HCT116 (cell line): ENCODE data around the gene OR2J1. TPM values are rescaled to one million over a fixed set of nuclear protein-coding genes. Genes with fewer than 3 reads are reported as not detected.

ENCODE experiments used
- ATAC-seq: fragments of 200-7000 bp; cut with Tn5 transposase; 2 replicates; pipeline ENCODE4 v1.9.1; 2020; ENCODE audit warnings: mild to moderate bottlenecking, moderate library complexity
- BruUV-seq: library from RNA; stranded (reverse); fragments of 400-500 nt; replicated peaks from 2 replicates; lab custom pipeline; 2021; lab: Mats Ljungman, UMichigan
- CTCF ChIA-PET: fragments of 300-600 bp; sonication (Branson Sonifier 250); formaldehyde crosslinking; loops from one replicate; lab custom pipeline; 2021; ENCODE audit warnings: antibody characterized with exemption; lab: Charles Lee
- POLR2A ChIA-PET: fragments of 300-600, 350-600 bp; sonication (Branson Sonifier 250); formaldehyde crosslinking; loops from one replicate; lab custom pipeline; 2021; ENCODE audit warnings: antibody characterized with exemption; lab: Charles Lee
- RAD21 ChIA-PET, 2 experiments: fragments of 300-600 bp; sonication (Branson Sonifier 250); formaldehyde crosslinking; loops; one replicate each; lab custom pipeline; 2023; ENCODE audit warnings: low total read pairs in 2 of 2; ENCODE audit not compliant: uncharacterized antibody in 2 of 2, unreplicated experiment in 2 of 2, low non-redundant PET in 1 of 2; lab: Charles Lee
- DNase-seq: peaks from one replicate; pipeline ENCODE4 v3.0.0-alpha.2; 2010; ENCODE audit warnings: low read depth, low spot score
- H2AFZ ChIP-seq: fragments of 200-600 bp; shearing (Covaris generic), sonication (generic); 2 replicates; pipeline ENCODE4 v1.6.1; 2017; ENCODE audit warnings: low read depth, mixed run types, mixed read lengths, antibody characterized with exemption, low read length; ENCODE audit not compliant: poor library complexity, severe bottlenecking
- H3K27ac ChIP-seq: 2 replicates; pipeline ENCODE4 v1.5.1; 2012; ENCODE audit warnings: low read depth, low read length
- H3K27me3 ChIP-seq: fragments of 200-600 bp; sonication (generic); 2 replicates; pipeline ENCODE4 v1.6.1; 2016; ENCODE audit warnings: mixed run types, low read length, mixed read lengths; ENCODE audit not compliant: insufficient read depth
- H3K36me3 ChIP-seq, 2 experiments: fragments of 200-500 bp in 1 of 2; fragments of 200-600 bp in 1 of 2; sonication (Bioruptor generic) in 1 of 2; sonication (generic) in 1 of 2; 2 replicates each; pipeline versions ENCODE4 v1.5.1 to v1.6.1; 2014 to 2016; ENCODE audit warnings: low read length in 2 of 2, inconsistent platforms in 1 of 2, mixed read lengths in 1 of 2, mixed run types in 1 of 2; ENCODE audit not compliant: insufficient read depth in 2 of 2, control insufficient read depth in 1 of 2
- H3K4me1 ChIP-seq, 2 experiments: fragments of 200-600 bp in 1 of 2; sonication (generic) in 1 of 2; 2 replicates each; pipeline versions ENCODE4 v1.5.1 to v1.6.1; 2012 to 2017; ENCODE audit warnings: low read length in 2 of 2, inconsistent platforms in 1 of 2, mild to moderate bottlenecking in 1 of 2, mixed read lengths in 1 of 2, mixed run types in 1 of 2, moderate library complexity in 1 of 2; ENCODE audit not compliant: insufficient read depth in 2 of 2, control insufficient read depth in 1 of 2
- H3K4me2 ChIP-seq: fragments of 200-600 bp; sonication (generic); 2 replicates; pipeline ENCODE4 v1.6.1; 2017; ENCODE audit warnings: mixed run types, low read length, mixed read lengths
- H3K4me3 ChIP-seq, 2 experiments: fragments of 200-600 bp in 1 of 2; sonication (generic) in 1 of 2; replicated peaks in 1 of 2; 2 replicates each; pipeline ENCODE4 v1.5.1; 2011 to 2016; ENCODE audit warnings: low read length in 2 of 2, control low read depth in 1 of 2, low read depth in 1 of 2, mild to moderate bottlenecking in 1 of 2, mixed read lengths in 1 of 2, mixed run types in 1 of 2
- H3K79me2 ChIP-seq: fragments of 200-600 bp; sonication (generic); 2 replicates; pipeline ENCODE4 v1.6.1; 2017; ENCODE audit warnings: mild to moderate bottlenecking, mixed run types, low read length, moderate library complexity, mixed read lengths; ENCODE audit not compliant: insufficient read depth
- H3K9ac ChIP-seq: fragments of 200-600 bp; sonication (generic); 2 replicates; pipeline ENCODE4 v1.6.1; 2016; ENCODE audit warnings: low read length, mixed read lengths
- H3K9me2 ChIP-seq: fragments of 200-600 bp; sonication (generic), shearing (Covaris generic); 2 replicates; pipeline ENCODE4 v1.6.1; 2017; ENCODE audit warnings: mixed run types, mild to moderate bottlenecking, moderate library complexity; ENCODE audit not compliant: insufficient read depth
- H3K9me3 ChIP-seq, 2 experiments: fragments of 200-500 bp in 1 of 2; fragments of 200-600 bp in 1 of 2; sonication (Bioruptor generic) in 1 of 2; sonication (generic) in 1 of 2; 2 replicates each; pipeline ENCODE4 v1.6.1; 2014 to 2017; ENCODE audit warnings: low read length in 2 of 2, mixed read lengths in 2 of 2, inconsistent platforms in 1 of 2, low read depth in 1 of 2, mild to moderate bottlenecking in 1 of 2, mixed run types in 1 of 2, moderate library complexity in 1 of 2; ENCODE audit not compliant: control insufficient read depth in 1 of 2, insufficient read depth in 1 of 2
- H4K20me1 ChIP-seq: fragments of 200-600 bp; sonication (generic), shearing (Covaris generic); 2 replicates; pipeline ENCODE4 v1.6.1; 2017; ENCODE audit warnings: mixed run types, mild to moderate bottlenecking, moderate library complexity; ENCODE audit not compliant: insufficient read depth
- ATF3 ChIP-seq: IDR thresholded peaks from 2 replicates; pipeline ENCODE4 v1.6.1; 2012
- CEBPB ChIP-seq: IDR thresholded peaks from 2 replicates; pipeline ENCODE4 v1.6.1; 2012; ENCODE audit warnings: low read depth
- EGR1 ChIP-seq: IDR thresholded peaks from 2 replicates; pipeline ENCODE4 v1.6.1; 2012; ENCODE audit warnings: low read depth
- ELF1 ChIP-seq: IDR thresholded peaks from 2 replicates; pipeline ENCODE4 v1.6.1; 2012; ENCODE audit warnings: low read depth, borderline replicate concordance
- MAX ChIP-seq: IDR thresholded peaks from 2 replicates; pipeline ENCODE4 v1.6.1; 2012
- POLR2A ChIP-seq: IDR thresholded peaks from 2 replicates; pipeline ENCODE4 v1.7.0; 2011; ENCODE audit warnings: borderline replicate concordance; ENCODE audit not compliant: insufficient read depth, insufficient read length; ENCODE audit errors: extremely low read depth
- RAD21 ChIP-seq: IDR thresholded peaks from 2 replicates; pipeline ENCODE4 v1.6.1; 2012; ENCODE audit warnings: low read depth, mild to moderate bottlenecking
- SIN3A ChIP-seq: IDR thresholded peaks from 2 replicates; pipeline ENCODE4 v1.6.1; 2012; ENCODE audit warnings: low read depth
- SP1 ChIP-seq: IDR thresholded peaks from 2 replicates; pipeline ENCODE4 v1.6.1; 2012; ENCODE audit warnings: low read depth
- TCF7L2 ChIP-seq: IDR thresholded peaks from 2 replicates; pipeline ENCODE4 v1.7.0; 2011; ENCODE audit warnings: borderline replicate concordance, inconsistent platforms; ENCODE audit not compliant: insufficient read depth, insufficient read length; ENCODE audit errors: extremely low read depth
- YY1 ChIP-seq: IDR thresholded peaks from 2 replicates; pipeline ENCODE4 v1.6.1; 2011; ENCODE audit warnings: low read length, low read depth, moderate library complexity, mild to moderate bottlenecking; ENCODE audit not compliant: insufficient replicate concordance; ENCODE audit errors: extremely low read depth
- ZFX ChIP-seq: fragments of 450-650 bp; IDR thresholded peaks from 2 replicates; pipeline ENCODE4 v1.6.1; 2017
- ZNF274 ChIP-seq: fragments of 200-500 bp; sonication (Bioruptor generic); IDR thresholded peaks from 2 replicates; pipeline ENCODE4 v1.6.1; 2014; ENCODE audit warnings: mild to moderate bottlenecking, low read depth, low read length, inconsistent platforms
- intact Hi-C: fragments of 100-400 bp; cut with micrococcal nuclease; formaldehyde crosslinking; loops from 2 replicates; pipeline ENCODE4 v1.10.0; 2022
- total RNA-seq: library from RNA; stranded (reverse); gene quantifications from one replicate; pipeline ENCODE4 v1.2.1, GENCODE V29; 2021; ENCODE audit not compliant: unreplicated experiment
- TF ChIP-seq, protein P1 (sequence below): IDR thresholded peaks from 2 replicates; pipeline ENCODE4 v1.6.1; 2012; ENCODE audit warnings: low read depth

The OR2J1 gene
- total RNA-seq, 1 experiment from 2014 or later = not detected

- Histone ChIP-seq H3K4me1 (no peaks in the 10 kb centered on the region), H3K4me2 (no peak overlapping the region), H3K27me3 (peaks cover 4% of the 10 kb centered on the region; the same call in 1 of the 2 replicates), H3K9me2 (peaks cover 3% of the 10 kb centered on the region; the same call in 1 of the 2 replicates), H3K9me3 (no peaks in the 10 kb centered on the region), H2AFZ (no peak overlapping the region), H3K4me3 (no peak overlapping the region), H3K79me2 (no peaks in the 10 kb centered on the region), H4K20me1 (no peaks in the 10 kb centered on the region), H3K9ac (no peak overlapping the region), H3K27ac (no peak overlapping the region), H3K36me3 (no peaks in the 10 kb centered on the region)
- ChIA-PET CTCF (no interaction called here), POLR2A (no interaction called here), RAD21 (no interaction called here)
- ATAC-seq (no peak), DNase-seq (no peak)
- TF ChIP-seq EGR1 (no peak), TCF7L2 (no peak), ATF3 (no peak), RAD21 (no peak), ZFX (no peak), SP1 (no peak), YY1 (no peak), ELF1 (no peak), ZNF274 (no peak), MAX (no peak), POLR2A (no peak), CEBPB (no peak), SIN3A (no peak)
- TF ChIP-seq, protein P1, sequence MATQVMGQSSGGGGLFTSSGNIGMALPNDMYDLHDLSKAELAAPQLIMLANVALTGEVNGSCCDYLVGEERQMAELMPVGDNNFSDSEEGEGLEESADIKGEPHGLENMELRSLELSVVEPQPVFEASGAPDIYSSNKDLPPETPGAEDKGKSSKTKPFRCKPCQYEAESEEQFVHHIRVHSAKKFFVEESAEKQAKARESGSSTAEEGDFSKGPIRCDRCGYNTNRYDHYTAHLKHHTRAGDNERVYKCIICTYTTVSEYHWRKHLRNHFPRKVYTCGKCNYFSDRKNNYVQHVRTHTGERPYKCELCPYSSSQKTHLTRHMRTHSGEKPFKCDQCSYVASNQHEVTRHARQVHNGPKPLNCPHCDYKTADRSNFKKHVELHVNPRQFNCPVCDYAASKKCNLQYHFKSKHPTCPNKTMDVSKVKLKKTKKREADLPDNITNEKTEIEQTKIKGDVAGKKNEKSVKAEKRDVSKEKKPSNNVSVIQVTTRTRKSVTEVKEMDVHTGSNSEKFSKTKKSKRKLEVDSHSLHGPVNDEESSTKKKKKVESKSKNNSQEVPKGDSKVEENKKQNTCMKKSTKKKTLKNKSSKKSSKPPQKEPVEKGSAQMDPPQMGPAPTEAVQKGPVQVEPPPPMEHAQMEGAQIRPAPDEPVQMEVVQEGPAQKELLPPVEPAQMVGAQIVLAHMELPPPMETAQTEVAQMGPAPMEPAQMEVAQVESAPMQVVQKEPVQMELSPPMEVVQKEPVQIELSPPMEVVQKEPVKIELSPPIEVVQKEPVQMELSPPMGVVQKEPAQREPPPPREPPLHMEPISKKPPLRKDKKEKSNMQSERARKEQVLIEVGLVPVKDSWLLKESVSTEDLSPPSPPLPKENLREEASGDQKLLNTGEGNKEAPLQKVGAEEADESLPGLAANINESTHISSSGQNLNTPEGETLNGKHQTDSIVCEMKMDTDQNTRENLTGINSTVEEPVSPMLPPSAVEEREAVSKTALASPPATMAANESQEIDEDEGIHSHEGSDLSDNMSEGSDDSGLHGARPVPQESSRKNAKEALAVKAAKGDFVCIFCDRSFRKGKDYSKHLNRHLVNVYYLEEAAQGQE = no peak
- BruUV-seq = no TSS peak
- intact Hi-C loops = no loop called here
These were observed 32.4 kb downstream of the OR2J1 start for GRCh38 chr6:29131691-29132090.
